Femur (tissue), 1 donor: ENCODE data around the gene AMFR.
"Not testable (repeated sequence)": the region's sequence is repeated elsewhere in the genome, so short reads cannot be mapped to it uniquely, and the experiment has no call there.

ENCODE experiments used
- DNase-seq: peaks from one replicate; pipeline ENCODE4 v3.0.0-alpha.2; 2017

The AMFR gene

DNA sequence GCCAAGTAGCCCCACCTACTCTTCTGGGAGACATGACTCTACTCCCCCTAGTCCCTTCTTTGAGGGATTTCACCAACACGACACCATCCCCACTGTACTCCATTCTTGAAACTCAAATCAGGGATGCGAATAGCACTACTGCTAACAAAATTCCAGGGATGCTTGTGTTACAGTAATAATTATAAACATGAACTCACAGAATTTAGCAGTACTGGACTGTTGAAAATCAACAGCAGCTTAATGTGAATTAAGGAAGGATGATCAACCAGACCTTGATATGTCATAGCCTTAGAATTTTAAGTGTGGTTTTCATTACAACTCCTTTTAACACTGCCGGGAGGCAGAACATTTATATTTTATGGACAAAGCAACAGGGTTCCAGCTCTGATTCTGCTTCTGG lies 37.9 kb downstream of the AMFR start:
- DNase-seq: no peak

- DNase-seq: no peak
Observed at GRCh38 chr16:56384074-56384721, 41.1 kb downstream of the AMFR start.

DNA sequence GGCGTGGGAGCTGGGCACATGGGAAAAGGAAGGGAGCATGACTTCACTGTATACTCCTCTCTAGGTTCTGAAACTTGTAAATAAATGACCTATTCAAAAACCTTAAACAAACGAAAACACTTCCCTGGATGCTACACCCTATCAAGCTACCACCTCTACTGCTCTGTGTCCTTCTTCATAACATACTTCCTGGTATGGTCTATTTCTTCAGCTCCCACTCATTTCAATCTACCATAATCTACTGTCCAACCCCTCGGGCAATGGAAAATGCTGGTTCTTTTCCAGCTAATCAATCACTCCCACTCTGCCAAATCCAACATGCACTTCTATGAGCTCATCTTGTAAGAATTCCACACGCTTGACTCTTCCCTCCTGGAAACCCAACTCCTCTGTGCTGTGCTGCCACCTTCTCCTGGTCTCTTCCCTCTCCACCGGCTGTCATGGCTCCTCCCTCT lies 42.4 kb downstream of the AMFR start:
- DNase-seq: no peak

DNA sequence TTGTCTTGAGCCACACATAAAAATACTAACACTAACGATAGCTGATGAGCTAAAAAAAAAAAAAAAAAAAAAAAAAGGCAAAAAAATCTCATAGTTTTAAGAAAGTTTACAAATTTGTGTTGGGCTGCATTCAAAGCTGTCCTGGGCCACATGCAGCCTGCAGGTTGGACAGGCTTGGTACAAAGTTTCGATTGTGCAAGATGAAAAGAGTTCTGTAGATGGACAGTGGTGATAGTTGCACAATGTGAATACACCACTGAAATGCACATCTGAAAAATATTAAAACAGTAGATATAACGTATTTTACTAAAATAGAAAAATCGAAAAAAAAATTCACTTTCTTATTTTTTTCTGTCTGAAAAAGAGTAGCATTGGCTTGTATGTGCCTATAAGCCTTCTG lies 42.9 kb downstream of the AMFR start:
- DNase-seq: no peak

- DNase-seq: not testable (repeated sequence)
Observed at GRCh38 chr16:56380778-56381485, 44.4 kb downstream of the AMFR start.

- not testable (repeated sequence) for DNase-seq
Observed at GRCh38 chr16:56379044-56379443, 46.3 kb downstream of the AMFR start.

DNA sequence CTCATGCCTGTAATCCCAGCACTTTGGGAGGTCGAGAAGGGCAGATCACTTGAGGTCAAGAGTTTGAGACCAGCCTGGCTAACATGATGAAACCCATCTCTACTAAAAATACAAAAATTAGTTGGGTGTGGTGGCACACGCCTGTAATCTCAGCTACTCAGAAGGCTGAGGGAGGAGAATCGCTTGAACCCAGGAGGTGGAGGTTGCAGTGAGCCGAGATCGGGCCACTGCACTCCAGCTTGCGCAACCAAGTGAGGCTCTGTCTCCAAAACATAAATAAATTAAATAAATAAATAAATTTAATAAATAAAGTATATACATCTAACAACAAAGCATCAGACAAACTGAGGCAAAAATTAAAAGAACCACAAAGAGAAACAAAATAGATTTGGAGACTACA lies 49.6 kb downstream of the AMFR start:
- not testable (repeated sequence) for DNase-seq

GRCh38 chr16:56373003-56373402 lies 52.3 kb downstream of the AMFR start:
- no peak for DNase-seq

GRCh38 chr16:56372013-56372634 lies 53.2 kb downstream of the AMFR start:
- no peak for DNase-seq

GRCh38 chr16:56371660-56371937 lies 53.7 kb downstream of the AMFR start:
- no peak for DNase-seq

- no peak for DNase-seq
Observed at GRCh38 chr16:56370875-56371659, 54.3 kb downstream of the AMFR start.

DNA sequence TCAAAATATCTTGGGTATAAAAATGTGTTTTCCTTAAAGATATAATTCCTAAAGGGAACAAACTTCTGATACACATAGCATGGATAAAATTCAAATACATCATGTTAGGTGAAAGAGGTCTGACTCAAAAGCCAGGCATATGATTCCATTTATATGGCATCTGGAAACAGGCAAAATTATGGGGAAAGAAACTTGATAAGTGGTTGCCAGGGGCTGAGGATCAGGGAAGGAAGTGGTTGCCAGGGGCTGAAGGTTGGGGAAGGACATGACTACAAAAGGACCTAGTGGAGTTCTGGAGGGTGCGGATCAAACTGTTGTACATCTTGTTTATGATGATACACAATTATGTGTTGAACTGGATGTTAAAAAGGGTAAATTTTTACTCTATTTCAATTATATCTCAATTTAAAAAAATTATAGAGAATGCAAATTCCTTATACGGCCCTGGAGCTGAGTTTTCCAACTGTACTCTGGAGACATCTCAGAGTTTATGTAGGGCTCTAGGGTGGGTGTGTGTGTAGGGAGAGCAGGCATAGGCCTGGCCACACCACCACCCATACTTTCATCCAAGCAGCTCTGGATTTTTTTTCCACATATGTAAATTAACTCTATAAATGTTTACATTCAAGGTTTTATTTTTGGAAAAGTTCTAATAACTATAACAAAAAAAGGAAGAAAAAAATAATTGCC lies 55.0 kb downstream of the AMFR start:
- DNase-seq: no peak

DNA sequence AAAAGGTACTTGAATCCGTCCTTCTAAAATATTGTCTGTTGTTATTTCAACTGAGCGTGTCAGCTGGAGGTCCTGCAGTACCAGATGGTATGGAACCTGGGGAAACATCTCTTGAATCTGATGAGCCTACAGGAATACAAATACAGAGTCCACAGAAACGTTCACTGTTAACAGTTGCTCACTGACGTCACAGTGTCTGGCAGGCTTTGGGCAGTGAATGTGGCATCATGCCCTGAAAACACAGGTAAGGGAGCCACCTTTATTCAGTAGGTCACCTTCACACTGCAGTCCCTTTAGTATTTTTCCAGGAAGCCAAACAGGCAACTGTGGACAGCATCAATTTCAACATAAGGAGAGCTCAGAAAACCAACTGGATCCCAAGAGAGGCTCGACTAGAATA lies 56.1 kb downstream of the AMFR start:
- DNase-seq: no peak

- no peak for DNase-seq
Observed at GRCh38 chr16:56368545-56368944, 56.8 kb downstream of the AMFR start.

DNA sequence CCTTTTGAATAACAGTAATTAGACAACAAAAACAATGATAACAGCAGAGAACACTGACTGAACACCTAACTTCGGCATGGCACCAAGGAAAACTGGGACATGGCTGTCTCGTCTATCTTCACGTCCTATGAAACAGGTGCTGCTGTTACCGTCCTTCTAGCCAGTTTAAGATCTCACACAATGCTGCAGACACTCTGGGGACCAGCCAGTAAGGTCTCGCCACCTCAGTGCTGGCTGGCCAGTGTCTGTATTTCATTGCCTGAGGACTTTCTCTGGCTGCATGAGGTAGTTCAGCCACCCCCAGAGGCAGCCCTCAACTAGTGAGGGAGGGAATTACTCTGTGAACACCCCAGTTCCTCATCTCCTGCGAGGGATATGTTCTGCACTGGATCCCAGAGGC lies 57.6 kb downstream of the AMFR start:
- DNase-seq: no peak

- DNase-seq: no peak
Observed at GRCh38 chr16:56366945-56367344, 58.4 kb downstream of the AMFR start.

GRCh38 chr16:56365552-56365951 lies 59.8 kb downstream of the AMFR start:
- DNase-seq: no peak

GRCh38 chr16:56364865-56365264 lies 60.5 kb downstream of the AMFR start:
- no peak for DNase-seq

DNA sequence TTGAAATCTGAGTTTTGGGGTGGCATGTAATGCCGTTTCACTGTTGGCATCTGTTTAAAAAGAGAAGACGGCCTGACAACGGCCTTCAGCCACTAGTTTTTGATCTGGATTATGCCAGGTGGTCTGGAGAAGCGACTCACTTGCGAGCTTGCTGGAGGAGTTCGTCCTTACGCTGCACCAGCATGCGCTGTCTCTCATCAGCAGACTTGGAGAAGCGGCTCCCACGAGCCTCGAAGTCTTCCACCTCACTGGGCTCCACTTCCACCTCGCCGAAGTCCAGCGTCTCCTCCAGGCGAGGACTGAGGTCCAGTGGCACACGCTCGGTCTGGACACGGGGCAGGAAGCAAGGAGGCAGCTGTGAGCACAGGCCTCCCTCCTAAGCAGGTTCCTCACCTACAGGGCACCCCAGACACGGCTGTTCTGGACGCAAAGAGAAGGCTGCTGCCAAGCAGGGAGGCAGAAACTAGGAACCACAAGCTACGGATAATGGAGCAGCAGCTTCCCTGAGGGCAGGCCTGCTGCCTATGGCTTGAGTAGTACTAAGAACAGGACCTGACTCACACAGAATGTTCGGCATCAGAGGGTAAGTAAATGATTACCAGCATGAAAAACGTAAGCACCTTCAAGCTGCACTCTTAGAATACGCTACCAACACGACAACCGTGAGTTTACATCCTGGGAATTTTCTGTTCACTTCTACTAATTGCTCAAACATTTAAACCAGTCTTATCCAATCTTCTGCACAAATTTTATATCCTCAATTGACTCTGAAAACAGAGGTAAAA lies 61.4 kb downstream of the AMFR start:
- no peak for DNase-seq

- no peak for DNase-seq
Observed at GRCh38 chr16:56363181-56363716, 62.1 kb downstream of the AMFR start.

DNA sequence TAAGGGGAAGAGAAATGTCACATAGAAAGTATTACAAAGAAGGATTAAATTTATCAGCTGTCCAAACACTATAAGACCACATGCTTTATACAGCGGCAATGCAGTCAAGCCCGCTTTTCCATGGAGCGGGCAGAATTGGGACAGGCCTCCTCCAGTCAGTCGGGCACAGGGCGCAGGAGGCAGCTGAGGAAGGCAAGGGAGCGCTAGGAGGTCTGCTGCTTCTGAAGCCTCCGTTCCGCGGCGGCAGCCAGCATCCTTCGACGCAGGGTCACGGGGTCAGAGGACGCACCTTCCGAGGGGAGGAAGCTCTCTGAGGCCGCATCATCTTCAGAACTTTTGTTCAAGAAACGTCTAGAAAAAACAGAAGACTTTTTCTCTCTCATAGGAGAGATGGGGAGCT lies 62.6 kb downstream of the AMFR start:
- DNase-seq: no peak
